HepG2 (cell line): ENCODE data around the gene FILIP1.

Experiments used
- CBX5 ChIP-seq: sonication (generic); formaldehyde crosslinking; IDR thresholded peaks from 2 replicates; pipeline ENCODE4 v1.4.0; 2020; ENCODE audit warnings: missing genetic modification reagents, borderline replicate concordance
- NFE2L1 ChIP-seq: sonication (generic); formaldehyde crosslinking; IDR thresholded peaks from 2 replicates; pipeline ENCODE4 v1.4.0; 2020; ENCODE audit warnings: missing genetic modification reagents, mild to moderate bottlenecking, borderline replicate concordance
- ZZZ3 ChIP-seq: sonication (generic); formaldehyde crosslinking; IDR thresholded peaks from 2 replicates; pipeline ENCODE4 v1.4.0; 2020; ENCODE audit warnings: missing genetic modification reagents, mild to moderate bottlenecking, borderline replicate concordance
- TF ChIP-seq, protein P1 (sequence below): sonication (generic); formaldehyde crosslinking; IDR thresholded peaks from 2 replicates; pipeline ENCODE4 v1.5.0; 2020; ENCODE audit warnings: mild to moderate bottlenecking, missing genetic modification reagents, moderate library complexity
- TF ChIP-seq, protein P2 (sequence below): sonication (generic); formaldehyde crosslinking; IDR thresholded peaks from 2 replicates; pipeline ENCODE4 v1.5.0; 2020; ENCODE audit warnings: missing genetic modification reagents

DNA sequence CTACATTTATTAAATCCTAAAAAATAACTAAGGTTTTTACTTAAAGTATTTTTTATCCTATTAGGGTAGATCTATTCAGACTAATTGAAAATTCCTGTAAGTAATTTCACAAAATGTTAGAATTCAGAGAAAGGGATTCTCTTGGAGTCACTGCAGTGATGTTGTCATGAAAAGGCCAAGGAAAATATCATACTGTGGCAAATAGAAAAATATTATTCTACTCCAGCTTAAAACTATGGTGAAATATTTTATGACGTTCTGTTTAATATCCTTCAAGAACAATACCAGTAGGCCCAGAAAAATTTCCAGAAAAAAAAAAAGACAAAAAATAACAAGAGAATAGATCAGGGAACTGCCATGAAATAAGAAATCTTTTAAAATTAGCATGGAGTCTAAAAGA is 73.6 kb downstream of the FILIP1 start:
- TF ChIP-seq, protein P1, sequence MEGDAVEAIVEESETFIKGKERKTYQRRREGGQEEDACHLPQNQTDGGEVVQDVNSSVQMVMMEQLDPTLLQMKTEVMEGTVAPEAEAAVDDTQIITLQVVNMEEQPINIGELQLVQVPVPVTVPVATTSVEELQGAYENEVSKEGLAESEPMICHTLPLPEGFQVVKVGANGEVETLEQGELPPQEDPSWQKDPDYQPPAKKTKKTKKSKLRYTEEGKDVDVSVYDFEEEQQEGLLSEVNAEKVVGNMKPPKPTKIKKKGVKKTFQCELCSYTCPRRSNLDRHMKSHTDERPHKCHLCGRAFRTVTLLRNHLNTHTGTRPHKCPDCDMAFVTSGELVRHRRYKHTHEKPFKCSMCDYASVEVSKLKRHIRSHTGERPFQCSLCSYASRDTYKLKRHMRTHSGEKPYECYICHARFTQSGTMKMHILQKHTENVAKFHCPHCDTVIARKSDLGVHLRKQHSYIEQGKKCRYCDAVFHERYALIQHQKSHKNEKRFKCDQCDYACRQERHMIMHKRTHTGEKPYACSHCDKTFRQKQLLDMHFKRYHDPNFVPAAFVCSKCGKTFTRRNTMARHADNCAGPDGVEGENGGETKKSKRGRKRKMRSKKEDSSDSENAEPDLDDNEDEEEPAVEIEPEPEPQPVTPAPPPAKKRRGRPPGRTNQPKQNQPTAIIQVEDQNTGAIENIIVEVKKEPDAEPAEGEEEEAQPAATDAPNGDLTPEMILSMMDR (CRISPR knock-in tag), result no peak
- TF ChIP-seq, protein P2, sequence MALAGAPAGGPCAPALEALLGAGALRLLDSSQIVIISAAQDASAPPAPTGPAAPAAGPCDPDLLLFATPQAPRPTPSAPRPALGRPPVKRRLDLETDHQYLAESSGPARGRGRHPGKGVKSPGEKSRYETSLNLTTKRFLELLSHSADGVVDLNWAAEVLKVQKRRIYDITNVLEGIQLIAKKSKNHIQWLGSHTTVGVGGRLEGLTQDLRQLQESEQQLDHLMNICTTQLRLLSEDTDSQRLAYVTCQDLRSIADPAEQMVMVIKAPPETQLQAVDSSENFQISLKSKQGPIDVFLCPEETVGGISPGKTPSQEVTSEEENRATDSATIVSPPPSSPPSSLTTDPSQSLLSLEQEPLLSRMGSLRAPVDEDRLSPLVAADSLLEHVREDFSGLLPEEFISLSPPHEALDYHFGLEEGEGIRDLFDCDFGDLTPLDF (CRISPR knock-in tag), result no peak
- TF ChIP-seq CBX5 (CRISPR knock-in tag) (no peak), NFE2L1 (no peak), ZZZ3 (CRISPR knock-in tag) (no peak)
